Measurements from ENCODE around the gene FGFBP1.
"Not testable (repeated sequence)": the region's sequence is repeated elsewhere in the genome, so short reads cannot be mapped to it uniquely, and the experiment has no call there.

The FGFBP1 gene

DNA sequence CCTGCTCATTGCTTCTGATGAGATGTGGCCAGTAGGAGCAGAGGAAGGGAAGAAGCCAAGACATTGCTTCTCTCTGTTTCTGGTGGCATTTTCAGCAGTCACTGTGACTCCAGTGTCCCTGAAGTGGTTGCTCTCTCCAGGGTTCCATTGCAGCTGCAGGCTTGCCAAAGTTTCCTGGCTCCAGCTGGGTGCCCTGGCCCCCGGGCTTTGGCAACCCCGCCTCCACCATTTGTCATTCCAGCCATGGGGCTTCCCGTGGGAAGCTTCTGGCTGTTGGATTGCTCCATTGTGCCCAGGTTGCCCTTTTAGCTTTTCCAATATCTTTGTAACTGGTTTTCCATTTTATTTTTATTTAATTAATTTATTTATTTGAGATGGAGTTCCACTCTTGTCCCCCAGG, 12.7 kb downstream of the FGFBP1 start:
- 79% methylated on average over 3 of the region's 3 CpGs for WGBS
- no peak overlapping the region for H3K4me3 ChIP-seq (ENCODE audit: low read length)
- no peaks in the 10 kb centered on the region for H3K27me3 ChIP-seq (ENCODE audit: insufficient read depth, low read length)
- no peaks in the 10 kb centered on the region for H3K4me1 ChIP-seq (ENCODE audit: insufficient read depth, low read length)
- H3K36me3 ChIP-seq (ENCODE audit: insufficient read depth, low read length): no peaks in the 10 kb centered on the region
- H3K9me3 ChIP-seq (ENCODE audit: insufficient read depth, low read depth, low read length): no peaks in the 10 kb centered on the region
- H3K9ac ChIP-seq (ENCODE audit: low read depth, low read length): no peak overlapping the region
- H3K27ac ChIP-seq (ENCODE audit: low read depth, low read length): no peak overlapping the region

DNA sequence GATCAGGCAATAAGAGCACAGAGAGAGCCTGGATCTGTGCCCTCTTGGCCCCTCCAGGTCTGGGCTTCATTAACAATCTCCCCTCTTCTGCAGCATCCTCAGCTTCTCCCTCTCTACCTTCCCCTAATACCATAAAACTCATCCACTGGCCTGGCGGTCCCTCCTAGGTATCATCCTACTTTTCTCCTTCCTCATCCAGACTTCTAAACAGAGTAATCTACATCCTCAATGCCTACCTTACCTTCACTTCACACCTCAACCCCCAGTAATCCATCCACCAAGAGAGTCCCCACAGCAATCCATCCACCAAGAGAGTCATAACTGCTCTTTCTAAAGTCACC, 17.0 kb downstream of the FGFBP1 start:
- Histone ChIP-seq H3K27ac (ENCODE audit: low read depth, low read length) (no peak overlapping the region), H3K4me1 (ENCODE audit: insufficient read depth, low read length) (no peaks in the 10 kb centered on the region)
- 86% methylated on average over 1 of the region's 1 CpG for WGBS

DNA sequence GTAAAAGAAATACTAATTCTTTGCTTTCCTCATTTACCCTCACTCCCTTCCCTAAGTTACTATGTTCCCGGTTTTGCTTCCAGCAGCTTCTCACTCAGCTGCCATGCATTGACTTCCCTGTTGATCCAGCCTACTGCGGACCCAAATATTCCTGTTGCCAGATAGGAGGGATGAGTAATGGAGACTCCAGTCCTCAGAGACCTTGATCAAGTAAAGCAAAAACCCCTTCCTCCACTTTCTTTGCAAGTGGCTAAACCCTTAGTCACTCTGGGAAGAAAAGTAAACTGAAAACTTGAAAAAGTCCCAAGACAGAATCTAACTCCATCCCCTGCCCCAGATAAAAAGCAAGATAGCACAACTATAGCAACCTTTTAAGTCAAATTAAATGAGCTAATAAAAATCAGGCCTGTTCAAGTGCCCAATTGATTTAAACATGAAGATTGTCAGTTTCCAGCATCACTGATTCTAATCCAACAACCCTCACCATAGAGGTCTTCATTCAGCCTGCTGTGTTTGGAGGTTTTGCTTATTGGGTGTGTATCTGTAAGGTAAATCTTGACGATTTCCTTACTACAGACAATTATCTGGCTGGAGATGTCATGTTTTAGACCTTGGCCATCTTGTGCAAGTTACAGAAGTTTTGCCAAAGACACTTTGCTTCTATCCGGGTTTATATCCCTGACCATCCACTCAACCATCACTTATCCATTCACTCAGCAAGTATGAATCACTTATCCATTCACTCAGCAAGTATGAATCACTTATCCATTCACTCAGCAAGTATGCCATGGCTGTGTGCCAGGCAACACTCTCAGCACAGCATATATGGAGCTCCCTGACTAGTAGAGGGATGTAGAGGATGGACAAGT, 17.6 kb downstream of the FGFBP1 start:
- WGBS: 83% methylated on average over 3 of the region's 4 CpGs
- no peak overlapping the region for H3K9ac ChIP-seq (ENCODE audit: low read depth, low read length)
- no peak overlapping the region for H3K4me3 ChIP-seq (ENCODE audit: low read length)
- H3K9me3 ChIP-seq (ENCODE audit: insufficient read depth, low read depth, low read length): 0 out of 2 replicates have a peak, but pooled peaks cover 4% of the 10 kb centered on the region
- H3K27ac ChIP-seq (ENCODE audit: low read depth, low read length): no peak overlapping the region
- no peaks in the 10 kb centered on the region for H3K36me3 ChIP-seq (ENCODE audit: insufficient read depth, low read length)
- no peaks in the 10 kb centered on the region for H3K4me1 ChIP-seq (ENCODE audit: insufficient read depth, low read length)
- no peaks in the 10 kb centered on the region for H3K27me3 ChIP-seq (ENCODE audit: insufficient read depth, low read length)

More for the DNA sequence above, 17.0 kb downstream of the FGFBP1 start:
- Histone ChIP-seq H3K9me3 (ENCODE audit: insufficient read depth, low read depth, low read length) (0 out of 2 replicates have a peak, but pooled peaks cover 3% of the 10 kb centered on the region), H3K9ac (ENCODE audit: low read depth, low read length) (no peak overlapping the region), H3K27me3 (ENCODE audit: insufficient read depth, low read length) (no peaks in the 10 kb centered on the region), H3K4me3 (ENCODE audit: low read length) (no peak overlapping the region), H3K36me3 (ENCODE audit: insufficient read depth, low read length) (no peaks in the 10 kb centered on the region)

DNA sequence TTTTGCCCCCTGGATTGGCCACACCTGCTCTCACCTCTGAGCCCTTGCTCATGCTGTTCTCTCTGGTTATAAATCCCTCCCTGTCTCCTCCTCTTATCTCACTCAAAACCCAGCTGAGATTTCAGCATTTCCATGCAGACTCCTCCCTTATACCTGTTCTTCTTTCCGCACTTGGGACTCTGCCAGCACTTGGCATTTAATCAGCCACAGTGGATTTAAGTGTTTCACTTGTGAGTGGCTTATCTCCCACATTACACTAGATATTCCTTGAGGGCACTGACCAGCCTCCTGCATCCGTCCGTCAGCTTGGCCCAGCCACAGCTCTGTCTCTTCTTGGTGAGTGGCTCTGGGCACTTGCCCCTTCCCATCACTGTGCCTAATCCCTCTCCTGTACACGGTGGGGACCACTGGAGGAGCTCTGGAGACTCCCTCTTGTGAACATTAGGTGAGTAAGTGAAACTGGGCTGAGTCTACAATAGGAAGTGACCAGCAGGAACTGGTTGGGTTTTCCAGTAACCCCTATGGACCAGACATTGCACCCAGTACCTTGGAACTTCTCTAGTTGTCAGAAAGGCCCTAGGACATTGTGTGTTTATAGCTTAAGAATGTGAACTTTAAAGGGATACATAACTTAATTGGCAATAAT, 19.9 kb downstream of the FGFBP1 start:
- Histone ChIP-seq H3K4me1 (ENCODE audit: insufficient read depth, low read length) (no peaks in the 10 kb centered on the region), H3K27ac (ENCODE audit: low read depth, low read length) (no peak overlapping the region)
- 89% methylated on average over 4 of the region's 4 CpGs for WGBS

DNA sequence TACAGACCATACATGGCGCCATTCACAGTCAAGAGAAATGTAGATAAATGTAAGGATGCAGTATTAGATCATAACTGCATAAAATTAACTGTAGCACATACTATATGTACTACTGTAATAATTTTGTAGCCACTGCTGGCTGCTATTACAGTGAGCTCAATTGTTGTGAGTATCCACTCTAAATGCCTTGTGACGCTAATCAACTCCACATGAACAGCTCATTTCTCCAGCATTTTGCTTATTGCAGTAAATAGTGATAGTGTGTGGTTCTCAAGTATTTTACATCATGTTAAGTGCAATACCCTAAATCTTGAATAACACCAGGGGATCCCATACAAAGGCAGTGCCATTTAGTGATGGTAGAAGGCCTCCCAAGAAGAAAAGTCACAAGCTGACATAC, 21.2 kb downstream of the FGFBP1 start:
- H3K9ac ChIP-seq (ENCODE audit: low read depth, low read length): no peak overlapping the region
- no peaks in the 10 kb centered on the region for H3K27me3 ChIP-seq (ENCODE audit: insufficient read depth, low read length)
- H3K4me3 ChIP-seq (ENCODE audit: low read length): no peak overlapping the region
- no CpG with 5 or more reads among the region's 2 CpGs for WGBS
- H3K36me3 ChIP-seq (ENCODE audit: insufficient read depth, low read length): no peaks in the 10 kb centered on the region
- no peaks in the 10 kb centered on the region for H3K4me1 ChIP-seq (ENCODE audit: insufficient read depth, low read length)
- 0 out of 2 replicates have a peak, but pooled peaks cover 4% of the 10 kb centered on the region for H3K9me3 ChIP-seq (ENCODE audit: insufficient read depth, low read depth, low read length)
- H3K27ac ChIP-seq (ENCODE audit: low read depth, low read length): no peak overlapping the region

More for the DNA sequence above, 19.9 kb downstream of the FGFBP1 start:
- Histone ChIP-seq H3K27me3 (ENCODE audit: insufficient read depth, low read length) (no peaks in the 10 kb centered on the region), H3K36me3 (ENCODE audit: insufficient read depth, low read length) (no peaks in the 10 kb centered on the region), H3K9ac (ENCODE audit: low read depth, low read length) (no peak overlapping the region), H3K9me3 (ENCODE audit: insufficient read depth, low read depth, low read length) (0 out of 2 replicates have a peak, but pooled peaks cover 4% of the 10 kb centered on the region), H3K4me3 (ENCODE audit: low read length) (no peak overlapping the region)

DNA sequence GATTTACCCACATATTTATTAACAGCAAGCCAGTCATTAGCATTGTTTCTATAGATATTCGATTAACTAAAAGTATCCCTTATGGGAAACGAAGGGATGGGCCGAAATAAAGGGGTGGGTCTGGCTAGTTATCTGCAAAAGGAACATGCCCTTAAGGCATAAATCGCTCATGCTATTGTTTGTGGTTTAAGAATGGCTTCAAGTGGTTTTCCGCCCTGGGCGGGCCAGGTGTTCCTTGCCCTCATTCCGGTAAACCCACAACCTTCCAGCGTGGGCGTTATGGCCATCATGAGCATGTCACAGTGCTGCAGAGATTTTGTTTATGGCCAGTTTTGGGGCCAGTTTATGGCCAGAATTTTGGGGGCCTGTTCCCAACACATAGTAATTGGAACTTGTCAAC, 22.2 kb downstream of the FGFBP1 start:
- not testable (repeated sequence) for H3K4me3 ChIP-seq (ENCODE audit: low read length); H3K9ac ChIP-seq (ENCODE audit: low read depth, low read length); H3K27me3 ChIP-seq (ENCODE audit: insufficient read depth, low read length); H3K27ac ChIP-seq (ENCODE audit: low read depth, low read length); H3K4me1 ChIP-seq (ENCODE audit: insufficient read depth, low read length); H3K9me3 ChIP-seq (ENCODE audit: insufficient read depth, low read depth, low read length); H3K36me3 ChIP-seq (ENCODE audit: insufficient read depth, low read length)
- WGBS: 96% methylated on average over 9 of the region's 9 CpGs

DNA sequence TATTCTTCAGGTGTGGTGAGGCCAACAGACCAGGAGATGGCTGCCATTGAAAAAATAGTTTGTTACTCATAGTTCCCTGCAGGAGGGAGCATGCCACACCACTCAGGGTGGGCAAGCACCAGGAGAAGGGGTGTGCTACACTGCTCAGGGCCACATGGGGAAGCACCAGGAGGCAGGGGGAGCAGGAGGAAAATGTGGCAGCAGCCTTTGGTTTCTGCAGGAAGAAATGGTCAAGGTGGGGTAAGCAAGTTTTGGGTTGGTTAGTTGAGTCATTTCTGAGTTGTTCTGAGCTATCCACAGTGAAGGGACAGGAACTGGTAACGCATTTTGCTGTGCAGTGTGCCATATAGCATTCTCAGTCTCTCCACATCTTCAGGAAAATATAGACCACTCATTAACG, 23.8 kb downstream of the FGFBP1 start:
- Histone ChIP-seq H3K9ac (ENCODE audit: low read depth, low read length) (no peak overlapping the region), H3K4me3 (ENCODE audit: low read length) (no peak overlapping the region), H3K27ac (ENCODE audit: low read depth, low read length) (no peak overlapping the region), H3K27me3 (ENCODE audit: insufficient read depth, low read length) (no peaks in the 10 kb centered on the region), H3K9me3 (ENCODE audit: insufficient read depth, low read depth, low read length) (0 out of 2 replicates have a peak, but pooled peaks cover 4% of the 10 kb centered on the region), H3K4me1 (ENCODE audit: insufficient read depth, low read length) (no peaks in the 10 kb centered on the region), H3K36me3 (ENCODE audit: insufficient read depth, low read length) (no peaks in the 10 kb centered on the region)
- 100% methylated on average over 2 of the region's 2 CpGs for WGBS

DNA sequence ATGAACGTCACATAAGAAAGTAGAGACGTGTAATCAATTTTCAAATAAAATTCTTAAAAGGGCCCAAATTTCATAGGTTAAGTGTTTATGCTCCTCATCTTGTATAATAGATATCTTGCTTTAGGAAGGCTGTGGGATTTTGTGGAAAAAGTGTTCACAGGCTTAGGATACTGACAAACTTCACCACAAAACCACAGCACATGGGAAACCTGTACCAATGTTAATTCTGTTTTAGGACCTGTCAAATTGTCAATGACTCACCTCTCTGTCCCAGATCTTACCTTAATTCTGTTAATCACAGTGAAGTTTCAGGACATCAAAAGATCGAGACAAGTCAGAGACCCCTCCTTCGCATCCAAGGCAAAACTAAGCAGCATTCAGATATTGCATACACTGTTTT, 24.2 kb downstream of the FGFBP1 start:
- Histone ChIP-seq H3K9me3 (ENCODE audit: insufficient read depth, low read depth, low read length) (0 out of 2 replicates have a peak, but pooled peaks cover 4% of the 10 kb centered on the region), H3K27me3 (ENCODE audit: insufficient read depth, low read length) (no peaks in the 10 kb centered on the region), H3K27ac (ENCODE audit: low read depth, low read length) (no peak overlapping the region), H3K4me1 (ENCODE audit: insufficient read depth, low read length) (no peaks in the 10 kb centered on the region), H3K4me3 (ENCODE audit: low read length) (no peak overlapping the region), H3K9ac (ENCODE audit: low read depth, low read length) (no peak overlapping the region), H3K36me3 (ENCODE audit: insufficient read depth, low read length) (no peaks in the 10 kb centered on the region)
- 97% methylated on average over 4 of the region's 4 CpGs for WGBS

DNA sequence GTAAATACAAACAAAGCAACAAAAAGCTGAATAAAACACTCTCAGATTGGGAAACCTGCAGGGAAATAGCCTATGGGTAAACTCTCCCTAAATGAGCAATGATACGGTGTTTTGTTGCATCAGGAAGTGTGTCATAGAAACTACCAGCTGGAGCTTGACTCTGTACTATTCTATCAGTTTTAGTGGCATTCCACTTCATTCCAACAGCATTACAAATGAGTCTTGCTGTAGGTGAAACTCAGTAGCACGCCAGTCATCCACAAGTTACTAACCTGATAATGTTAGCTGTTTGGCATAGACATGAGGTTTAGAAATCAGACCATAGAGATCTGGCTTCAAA, 24.9 kb downstream of the FGFBP1 start:
- 78% methylated on average over 2 of the region's 2 CpGs for WGBS
- H3K9me3 ChIP-seq (ENCODE audit: insufficient read depth, low read depth, low read length): 0 out of 2 replicates have a peak, but pooled peaks cover 4% of the 10 kb centered on the region
- H3K27ac ChIP-seq (ENCODE audit: low read depth, low read length): no peak overlapping the region
- H3K9ac ChIP-seq (ENCODE audit: low read depth, low read length): no peak overlapping the region
- H3K27me3 ChIP-seq (ENCODE audit: insufficient read depth, low read length): no peaks in the 10 kb centered on the region
- H3K36me3 ChIP-seq (ENCODE audit: insufficient read depth, low read length): no peaks in the 10 kb centered on the region
- no peaks in the 10 kb centered on the region for H3K4me1 ChIP-seq (ENCODE audit: insufficient read depth, low read length)
- no peak overlapping the region for H3K4me3 ChIP-seq (ENCODE audit: low read length)

DNA sequence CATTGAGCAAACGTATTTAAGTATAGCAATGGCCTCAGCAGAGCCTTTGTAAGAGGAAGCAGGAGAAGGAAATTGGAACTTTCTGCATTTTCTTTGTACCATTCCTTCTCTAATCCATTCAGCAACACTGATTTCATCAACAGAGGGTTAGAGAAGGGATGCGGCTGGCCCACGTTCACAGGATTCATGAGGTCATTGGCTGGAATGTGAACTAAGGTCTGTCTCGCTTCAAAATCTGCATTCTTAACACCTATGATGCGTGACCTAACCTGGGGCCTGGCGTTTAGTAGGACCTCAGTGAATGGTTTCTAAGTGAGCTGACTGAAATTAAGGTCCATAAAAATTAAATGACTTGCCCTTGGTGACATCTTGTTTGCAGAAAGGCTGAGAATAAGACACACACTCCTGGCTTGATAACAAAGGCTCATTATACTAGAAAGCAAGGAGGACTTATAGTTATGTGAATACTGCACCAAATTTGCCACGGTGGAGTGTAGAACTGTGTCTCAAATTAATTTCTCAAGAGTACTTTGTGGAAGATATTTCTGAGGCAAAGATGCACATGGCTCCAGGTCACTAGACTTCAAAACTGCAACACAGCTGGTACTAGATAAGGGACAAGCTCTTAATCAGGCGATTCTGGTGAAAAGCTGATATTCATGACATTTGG, 25.4 kb downstream of the FGFBP1 start:
- Histone ChIP-seq H3K4me3 (ENCODE audit: low read length) (no peak overlapping the region), H3K27me3 (ENCODE audit: insufficient read depth, low read length) (no peaks in the 10 kb centered on the region), H3K9ac (ENCODE audit: low read depth, low read length) (no peak overlapping the region), H3K9me3 (ENCODE audit: insufficient read depth, low read depth, low read length) (0 out of 2 replicates have a peak, but pooled peaks cover 4% of the 10 kb centered on the region), H3K36me3 (ENCODE audit: insufficient read depth, low read length) (no peaks in the 10 kb centered on the region), H3K27ac (ENCODE audit: low read depth, low read length) (no peak overlapping the region), H3K4me1 (ENCODE audit: insufficient read depth, low read length) (no peaks in the 10 kb centered on the region)
- WGBS: 82% methylated on average over 8 of the region's 8 CpGs

DNA sequence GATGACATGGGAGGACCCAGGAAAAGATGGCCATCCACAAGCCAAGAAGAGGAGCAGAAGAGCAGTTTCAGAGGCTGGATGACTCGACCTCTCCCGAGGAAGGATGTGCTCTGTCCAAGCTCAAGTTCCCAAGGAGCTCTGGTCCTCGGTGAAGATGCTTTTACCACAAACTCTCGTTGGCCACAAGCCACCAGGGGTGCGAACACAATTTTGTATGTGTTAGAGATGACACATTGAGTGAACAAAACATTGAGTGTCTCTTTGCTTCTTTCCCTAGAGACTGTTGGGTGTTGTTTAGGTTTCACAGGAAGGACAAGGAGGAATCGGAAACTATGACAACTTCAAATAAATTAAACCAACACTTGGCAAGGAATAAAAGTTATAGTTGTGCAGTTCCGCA, 26.3 kb downstream of the FGFBP1 start:
- Histone ChIP-seq H3K9ac (ENCODE audit: low read depth, low read length) (no peak overlapping the region), H3K4me1 (ENCODE audit: insufficient read depth, low read length) (no peaks in the 10 kb centered on the region), H3K4me3 (ENCODE audit: low read length) (no peak overlapping the region), H3K36me3 (ENCODE audit: insufficient read depth, low read length) (no peaks in the 10 kb centered on the region), H3K9me3 (ENCODE audit: insufficient read depth, low read depth, low read length) (0 out of 2 replicates have a peak, but pooled peaks cover 4% of the 10 kb centered on the region), H3K27me3 (ENCODE audit: insufficient read depth, low read length) (no peaks in the 10 kb centered on the region), H3K27ac (ENCODE audit: low read depth, low read length) (no peak overlapping the region)
- 76% methylated on average over 6 of the region's 7 CpGs for WGBS

All from HUES64 (cell line).